Lower leg skin (tissue), 4 donors: ENCODE measurements around the gene THAP7. TPM values are rescaled to one million over a fixed set of nuclear protein-coding genes. Genes with fewer than 3 reads are reported as not detected.

Source experiments
- DNase-seq, 2 donors: peaks; one replicate each; pipeline ENCODE4 v3.0.0-alpha.2; 2019; ENCODE audit warnings: low spot score in 2 of 2
- H3K4me3 ChIP-seq: fragments of 200-600 bp; sonication (generic); 2 replicates; pipeline ENCODE4 v1.5.1; 2017; ENCODE audit warnings: mild to moderate bottlenecking, low read depth; ENCODE audit not compliant: poor library complexity, severe bottlenecking
- POLR2A ChIP-seq, 2 donors: fragments of 450-650 bp; IDR thresholded peaks; one replicate each; pipeline ENCODE4 v1.6.1; 2016 to 2017; ENCODE audit warnings: antibody characterized with exemption in 2 of 2, mild to moderate bottlenecking in 1 of 2, moderate library complexity in 1 of 2
- WGBS, 2 donors: methylation state at CpG; one replicate each; pipeline ENCODE4 v1.1.5; 2018; 5-methylcytosine and 5-hydroxymethylcytosine counted together
- intact Hi-C: fragments of 100-400 bp; cut with DNase I; formaldehyde crosslinking; loops from one replicate; pipeline ENCODE4 v1.15.0; 2023; ENCODE audit warnings: low total_unique reads
- total RNA-seq, 4 donors: library from RNA; depleted of rRNA; stranded (reverse); fragments of >200 nt; gene quantifications; one replicate each; pipeline ENCODE4 v1.1.0, GENCODE V29; 2016
- TF ChIP-seq, protein P1 (sequence below), 3 donors: fragments of 450-650 bp; IDR thresholded peaks; one replicate each; pipeline ENCODE4 v1.5.1; 2016; ENCODE audit warnings: antibody characterized with exemption in 3 of 3, mild to moderate bottlenecking in 3 of 3, moderate library complexity in 2 of 3

Gene THAP7
- total RNA-seq, 4 donors from 2014 or later: 23.3 to 48.2 (median 45.1) TPM

GRCh38 chr22:20977019-20977418 lies 24.9 kb downstream of the THAP7 start:
- intact Hi-C loops: no loop called here
- no peak overlapping the region for H3K4me3 ChIP-seq
- 71 to 79% methylated on average over 11 of the region's 11 CpGs for WGBS, 2 donors
- no peak for TF ChIP-seq POLR2A (IDR thresholded peaks at IDR 0.05)
- TF ChIP-seq, protein P1, sequence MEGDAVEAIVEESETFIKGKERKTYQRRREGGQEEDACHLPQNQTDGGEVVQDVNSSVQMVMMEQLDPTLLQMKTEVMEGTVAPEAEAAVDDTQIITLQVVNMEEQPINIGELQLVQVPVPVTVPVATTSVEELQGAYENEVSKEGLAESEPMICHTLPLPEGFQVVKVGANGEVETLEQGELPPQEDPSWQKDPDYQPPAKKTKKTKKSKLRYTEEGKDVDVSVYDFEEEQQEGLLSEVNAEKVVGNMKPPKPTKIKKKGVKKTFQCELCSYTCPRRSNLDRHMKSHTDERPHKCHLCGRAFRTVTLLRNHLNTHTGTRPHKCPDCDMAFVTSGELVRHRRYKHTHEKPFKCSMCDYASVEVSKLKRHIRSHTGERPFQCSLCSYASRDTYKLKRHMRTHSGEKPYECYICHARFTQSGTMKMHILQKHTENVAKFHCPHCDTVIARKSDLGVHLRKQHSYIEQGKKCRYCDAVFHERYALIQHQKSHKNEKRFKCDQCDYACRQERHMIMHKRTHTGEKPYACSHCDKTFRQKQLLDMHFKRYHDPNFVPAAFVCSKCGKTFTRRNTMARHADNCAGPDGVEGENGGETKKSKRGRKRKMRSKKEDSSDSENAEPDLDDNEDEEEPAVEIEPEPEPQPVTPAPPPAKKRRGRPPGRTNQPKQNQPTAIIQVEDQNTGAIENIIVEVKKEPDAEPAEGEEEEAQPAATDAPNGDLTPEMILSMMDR (IDR thresholded peaks at IDR 0.05): no peak
- no peak for DNase-seq

GRCh38 chr22:20976291-20976877 lies 25.5 kb downstream of the THAP7 start:
- no peak overlapping the region for H3K4me3 ChIP-seq
- no peak for TF ChIP-seq POLR2A (IDR thresholded peaks at IDR 0.05)
- TF ChIP-seq, protein P1 (IDR thresholded peaks at IDR 0.05): no peak
- intact Hi-C loops: no loop called here
- DNase-seq: no peak
- WGBS, 2 donors: 79% methylated on average over 24 of the region's 24 CpGs

- TF ChIP-seq, protein P1 (IDR thresholded peaks at IDR 0.05): no peak
- no peak for TF ChIP-seq POLR2A (IDR thresholded peaks at IDR 0.05)
- H3K4me3 ChIP-seq: no peak overlapping the region
- intact Hi-C loops: no loop called here
- DNase-seq: no peak
- 83 to 89% methylated on average over 12 to 14 of the region's 14 CpGs for WGBS, 2 donors
Measured at GRCh38 chr22:20975541-20976290, 26.2 kb downstream of the THAP7 start.

- H3K4me3 ChIP-seq: no peak overlapping the region
- DNase-seq: no peak
- TF ChIP-seq POLR2A (IDR thresholded peaks at IDR 0.05): no peak
- TF ChIP-seq, protein P1 (IDR thresholded peaks at IDR 0.05): no peak
- 68 to 74% methylated on average over 13 to 16 of the region's 16 CpGs for WGBS, 2 donors
- intact Hi-C loops: no loop called here
Measured at GRCh38 chr22:20974336-20974955, 27.5 kb downstream of the THAP7 start.

DNA sequence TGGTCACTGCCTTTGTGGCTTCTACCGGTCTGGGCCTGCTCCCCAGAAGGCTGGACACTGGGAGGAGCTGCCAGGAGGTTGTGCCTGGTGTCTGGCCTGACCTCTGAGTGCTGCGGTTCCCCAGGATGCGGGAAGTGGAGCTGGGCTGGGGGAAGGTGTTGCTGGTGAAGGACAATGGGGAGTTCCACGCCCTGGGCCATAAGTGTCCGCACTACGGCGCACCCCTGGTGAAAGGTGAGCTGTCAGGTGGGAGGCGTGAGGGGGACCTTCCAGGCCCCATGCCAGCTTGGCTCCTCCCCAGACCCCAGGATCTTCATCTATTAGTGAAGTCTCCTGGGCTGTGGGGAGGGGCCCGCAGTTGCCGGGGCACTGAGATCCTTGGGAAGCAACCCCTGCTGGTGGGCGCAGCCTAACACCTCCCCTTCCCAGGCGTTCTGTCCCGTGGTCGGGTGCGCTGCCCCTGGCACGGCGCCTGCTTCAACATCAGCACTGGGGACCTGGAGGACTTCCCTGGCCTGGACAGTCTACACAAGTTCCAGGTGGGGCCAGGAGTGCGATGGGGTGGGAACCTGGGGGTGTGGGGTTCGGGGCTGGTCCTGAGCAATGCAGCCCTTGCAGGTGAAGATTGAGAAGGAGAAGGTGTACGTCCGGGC lies 28.2 kb downstream of the THAP7 start:
- intact Hi-C loops: no loop called here
- H3K4me3 ChIP-seq: no peak overlapping the region
- WGBS, 2 donors: 62 to 70% methylated on average over 19 of the region's 21 CpGs
- TF ChIP-seq, protein P1 (IDR thresholded peaks at IDR 0.05): no peak
- TF ChIP-seq POLR2A (IDR thresholded peaks at IDR 0.05): no peak
- no peak for DNase-seq
